HepG2 (cell line): ENCODE results near the gene GZF1. TPM values are rescaled to one million over a fixed set of nuclear protein-coding genes. Genes with fewer than 3 reads are reported as not detected.

Experiments
- CREB1 ChIP-seq, 2 experiments: fragments of 450-650 bp in 1 of 2; IDR thresholded peaks; 2 replicates each; pipeline ENCODE4 v1.6.1; 2016 to 2017; ENCODE audit warnings: control low read depth in 1 of 2, mild to moderate bottlenecking in 1 of 2, missing compliant biosample characterization in 1 of 2, missing genetic modification characterization in 1 of 2
- FLYWCH1 ChIP-seq: sonication (generic); formaldehyde crosslinking; IDR thresholded peaks from 2 replicates; pipeline ENCODE4 v1.8.1; 2023; ENCODE audit warnings: mild to moderate bottlenecking, missing genetic modification reagents
- HNRNPH1 ChIP-seq: fragments of 200-400 bp; formaldehyde crosslinking; optimal IDR thresholded peaks from 2 replicates; pipeline ENCODE3; 2017; ENCODE audit warnings: mild to moderate bottlenecking, low read depth, low read length
- MTERF4 ChIP-seq: sonication (generic); formaldehyde crosslinking; IDR thresholded peaks from 2 replicates; pipeline ENCODE4 v1.8.0; 2023; ENCODE audit warnings: mild to moderate bottlenecking, missing genetic modification reagents
- PRDM4 ChIP-seq: sonication (generic); formaldehyde crosslinking; IDR thresholded peaks from 2 replicates; pipeline ENCODE4 v1.9.0; 2021; ENCODE audit warnings: missing genetic modification reagents, borderline replicate concordance
- RERE ChIP-seq: IDR thresholded peaks from 2 replicates; pipeline ENCODE4 v1.6.1; 2016; ENCODE audit warnings: low read depth, missing genetic modification reagents, missing compliant biosample characterization
- TBX2 ChIP-seq: sonication (generic); formaldehyde crosslinking; IDR thresholded peaks from 2 replicates; pipeline ENCODE4 v1.5.0; 2020; ENCODE audit warnings: missing genetic modification reagents, mild to moderate bottlenecking, borderline replicate concordance
- TCF12 ChIP-seq, 2 experiments: fragments of 450-650 bp in 1 of 2; sonication (generic) in 1 of 2; formaldehyde crosslinking in 1 of 2; IDR thresholded peaks; 2 replicates each; pipeline versions ENCODE4 v1.6.1 to v1.8.0; 2017 to 2022; ENCODE audit warnings: antibody characterized with exemption in 1 of 2, mild to moderate bottlenecking in 1 of 2, missing genetic modification reagents in 1 of 2, moderate library complexity in 1 of 2
- ZBTB8A ChIP-seq: sonication (generic); formaldehyde crosslinking; IDR thresholded peaks from 2 replicates; pipeline ENCODE4 v1.4.0; 2020; ENCODE audit warnings: mild to moderate bottlenecking, low read depth, missing genetic modification reagents, borderline replicate concordance
- ZFP62 ChIP-seq: sonication (generic); formaldehyde crosslinking; IDR thresholded peaks from 2 replicates; pipeline ENCODE4 v1.4.0; 2020; ENCODE audit warnings: missing genetic modification reagents
- ZNF224 ChIP-seq: sonication (generic); formaldehyde crosslinking; IDR thresholded peaks from 2 replicates; pipeline ENCODE4 v1.5.0; 2020; ENCODE audit warnings: mild to moderate bottlenecking, missing genetic modification reagents
- ZNF326 ChIP-seq: sonication (generic); formaldehyde crosslinking; IDR thresholded peaks from 2 replicates; pipeline ENCODE4 v1.4.0; 2020; ENCODE audit warnings: missing genetic modification reagents, borderline replicate concordance
- ZNF430 ChIP-seq: sonication (generic); formaldehyde crosslinking; IDR thresholded peaks from 2 replicates; pipeline ENCODE4 v1.9.0; 2021; ENCODE audit warnings: mild to moderate bottlenecking, missing genetic modification reagents
- ZSCAN31 ChIP-seq: sonication (generic); formaldehyde crosslinking; IDR thresholded peaks from 2 replicates; pipeline ENCODE4 v1.5.0; 2020; ENCODE audit warnings: low read depth, mild to moderate bottlenecking, missing genetic modification reagents
- polyA plus RNA-seq, 8 experiments: library from polyadenylated mRNA; depleted of rRNA in 3 of 8; stranded (reverse) in 7 of 8; unstranded in 1 of 8; fragments of >200 nt; fragmentation: Illumina TruSeq in 4 of 8; extraction: Trizol in 4 of 8; gene quantifications; 2 replicates each; pipeline versions ENCODE4 v1.2.1 to v1.2.3, GENCODE V29; 2011 to 2016; ENCODE audit warnings: low read depth in 4 of 8, missing spikeins in 1 of 8, mixed read lengths in 1 of 8; ENCODE audit not compliant: insufficient read depth in 1 of 8
- total RNA-seq, 5 experiments: library from RNA; depleted of rRNA; stranded (reverse); fragments of >200 nt; fragmentation: Illumina TruSeq; extraction: Trizol; gene quantifications; 2 replicates each; pipeline ENCODE4 v1.2.3, GENCODE V29; 2016; ENCODE audit warnings: low read depth in 1 of 5
- TF ChIP-seq, protein P1 (sequence below): sonication (generic); formaldehyde crosslinking; IDR thresholded peaks from 2 replicates; pipeline ENCODE4 v1.5.1; 2020; ENCODE audit warnings: missing genetic modification reagents, mild to moderate bottlenecking, borderline replicate concordance

GZF1 gene
- total and polyA plus RNA-seq, 2 of the 13 experiments (the other 11 are each of a cell fraction or from before 2014, with no cell fraction given), result 16.9 to 26.0 TPM

- TF ChIP-seq CREB1 (IDR thresholded peaks at IDR 0.05) (peak; percentile 83), CREB1 (CRISPR knock-in tag; IDR thresholded peaks at IDR 0.05) (peak; percentile 92), MTERF4 (CRISPR knock-in tag) (0 out of 2 replicates have a peak, but pooled peaks have one; percentile 87), TBX2 (CRISPR knock-in tag) (no peak; the same call in 1 of the 2 replicates), PRDM4 (no peak), HNRNPH1 (peak; percentile 87), ZBTB8A (CRISPR knock-in tag) (no peak), TCF12 (IDR thresholded peaks at IDR 0.05) (no peak), TCF12 (CRISPR knock-in tag; IDR thresholded peaks at IDR 0.05) (peak; percentile 62; the same call in 1 of the 2 replicates), ZNF326 (CRISPR knock-in tag) (0 out of 2 replicates have a peak, but pooled peaks have one; percentile 33), ZSCAN31 (CRISPR knock-in tag) (no peak), FLYWCH1 (CRISPR knock-in tag) (no peak), ZNF430 (CRISPR knock-in tag) (peak; percentile 85), ZNF224 (peak; percentile 67; the same call in 1 of the 2 replicates), RERE (CRISPR knock-in tag) (peak; percentile 48; the same call in 1 of the 2 replicates), ZFP62 (CRISPR knock-in tag) (no peak)
- TF ChIP-seq, protein P1, sequence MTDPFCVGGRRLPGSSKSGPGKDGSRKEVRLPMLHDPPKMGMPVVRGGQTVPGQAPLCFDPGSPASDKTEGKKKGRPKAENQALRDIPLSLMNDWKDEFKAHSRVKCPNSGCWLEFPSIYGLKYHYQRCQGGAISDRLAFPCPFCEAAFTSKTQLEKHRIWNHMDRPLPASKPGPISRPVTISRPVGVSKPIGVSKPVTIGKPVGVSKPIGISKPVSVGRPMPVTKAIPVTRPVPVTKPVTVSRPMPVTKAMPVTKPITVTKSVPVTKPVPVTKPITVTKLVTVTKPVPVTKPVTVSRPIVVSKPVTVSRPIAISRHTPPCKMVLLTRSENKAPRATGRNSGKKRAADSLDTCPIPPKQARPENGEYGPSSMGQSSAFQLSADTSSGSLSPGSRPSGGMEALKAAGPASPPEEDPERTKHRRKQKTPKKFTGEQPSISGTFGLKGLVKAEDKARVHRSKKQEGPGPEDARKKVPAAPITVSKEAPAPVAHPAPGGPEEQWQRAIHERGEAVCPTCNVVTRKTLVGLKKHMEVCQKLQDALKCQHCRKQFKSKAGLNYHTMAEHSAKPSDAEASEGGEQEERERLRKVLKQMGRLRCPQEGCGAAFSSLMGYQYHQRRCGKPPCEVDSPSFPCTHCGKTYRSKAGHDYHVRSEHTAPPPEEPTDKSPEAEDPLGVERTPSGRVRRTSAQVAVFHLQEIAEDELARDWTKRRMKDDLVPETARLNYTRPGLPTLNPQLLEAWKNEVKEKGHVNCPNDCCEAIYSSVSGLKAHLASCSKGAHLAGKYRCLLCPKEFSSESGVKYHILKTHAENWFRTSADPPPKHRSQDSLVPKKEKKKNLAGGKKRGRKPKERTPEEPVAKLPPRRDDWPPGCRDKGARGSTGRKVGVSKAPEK, result peak; percentile 87; the same call in 1 of the 2 replicates
Measured at GRCh38 chr20:23350196-23350903, 11.6 kb upstream of the GZF1 start, which contains the start of gene NXT1 (continued).
